Measurements from ENCODE around the gene WDR36.

DNA sequence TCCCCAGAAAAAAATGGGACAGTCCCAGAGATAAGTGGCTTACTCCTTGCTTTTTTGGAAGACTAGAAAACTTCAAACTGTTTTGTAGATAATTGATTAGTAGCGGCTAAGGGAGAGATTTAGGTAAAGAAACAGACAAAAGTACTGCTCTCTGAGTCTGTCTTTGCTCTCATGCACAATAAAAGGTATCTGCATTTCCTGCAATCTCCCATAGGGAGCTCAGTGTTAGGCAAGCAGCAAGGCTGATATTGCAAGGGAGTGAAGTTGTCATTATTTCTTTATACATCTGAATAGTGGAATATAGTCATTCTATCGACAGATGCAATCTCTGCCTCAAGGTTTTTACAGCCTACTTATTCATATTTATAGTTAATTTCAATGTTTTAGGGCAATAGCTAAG, 77.1 kb downstream of the WDR36 start:
- no peak for TF ChIP-seq CTCF (IDR thresholded peaks at IDR 0.05; ENCODE audit: low read depth, low read length, poor library complexity, severe bottlenecking)
- TF ChIP-seq EZH2phosphoT487 (IDR thresholded peaks at IDR 0.05; ENCODE audit: borderline replicate concordance, low read length) = no peak
